ENCODE data around the gene USP43.

- TF ChIP-seq POLR2A (IDR thresholded peaks at IDR 0.05) (no peak), CTCF (IDR thresholded peaks at IDR 0.05) (no peak)
Observed at GRCh38 chr17:9766970-9767369, 121.7 kb downstream of the USP43 start.

Data from body of pancreas (tissue), 4 donors.